ENCODE results near the gene CLCNKA.
"Not testable (repeated sequence)": the region's sequence is repeated elsewhere in the genome, so short reads cannot be mapped to it uniquely, and the experiment has no call there.

Gene CLCNKA

GRCh38 chr1:16022393-16022792 lies 557 bp downstream of the CLCNKA start:
- H3K4me1 ChIP-seq (ENCODE audit: control insufficient read depth, low read depth, low read length) = peaks cover 3% of the 10 kb centered on the region
- H3K27ac ChIP-seq (ENCODE audit: low read length) = no peak overlapping the region
- H3K4me3 ChIP-seq (ENCODE audit: low read length) = no peak overlapping the region
- no peaks in the 10 kb centered on the region for H3K9me3 ChIP-seq (ENCODE audit: control insufficient read depth, low read depth, low read length)
- H3K27me3 ChIP-seq (ENCODE audit: control insufficient read depth, insufficient read depth, low read length) = no peaks in the 10 kb centered on the region
- no peak overlapping the region for H3K9ac ChIP-seq (ENCODE audit: low read length)
- no peaks in the 10 kb centered on the region for H3K36me3 ChIP-seq (ENCODE audit: control insufficient read depth, low read depth, low read length)

GRCh38 chr1:16023050-16023653 lies 1.3 kb downstream of the CLCNKA start:
- H3K36me3 ChIP-seq (ENCODE audit: control insufficient read depth, low read depth, low read length) = no peaks in the 10 kb centered on the region
- no peak overlapping the region for H3K4me3 ChIP-seq (ENCODE audit: low read length)

GRCh38 chr1:16026302-16026701 lies 4.5 kb downstream of the CLCNKA start:
- not testable (repeated sequence) for H3K9me3 ChIP-seq (ENCODE audit: control insufficient read depth, low read depth, low read length); H3K4me1 ChIP-seq (ENCODE audit: control insufficient read depth, low read depth, low read length); H3K36me3 ChIP-seq (ENCODE audit: control insufficient read depth, low read depth, low read length); H3K27ac ChIP-seq (ENCODE audit: low read length); H3K27me3 ChIP-seq (ENCODE audit: control insufficient read depth, insufficient read depth, low read length); H3K9ac ChIP-seq (ENCODE audit: low read length)
- peak overlapping the region; percentile 50 for H3K4me3 ChIP-seq (ENCODE audit: low read length)

More at GRCh38 chr1:16023050-16023653, 1.3 kb downstream of the CLCNKA start:
- Histone ChIP-seq H3K9me3 (ENCODE audit: control insufficient read depth, low read depth, low read length) (no peaks in the 10 kb centered on the region), H3K9ac (ENCODE audit: low read length) (no peak overlapping the region), H3K27me3 (ENCODE audit: control insufficient read depth, insufficient read depth, low read length) (no peaks in the 10 kb centered on the region), H3K4me1 (ENCODE audit: control insufficient read depth, low read depth, low read length) (peaks cover 2% of the 10 kb centered on the region), H3K27ac (ENCODE audit: low read length) (no peak overlapping the region)

- no peak overlapping the region for H3K9ac ChIP-seq (ENCODE audit: low read length)
Observed at GRCh38 chr1:16026723-16027484, 5.1 kb downstream of the CLCNKA start.

GRCh38 chr1:16028237-16029002 lies 6.6 kb downstream of the CLCNKA start:
- Histone ChIP-seq H3K4me3 (ENCODE audit: low read length) (no peak overlapping the region), H3K4me1 (ENCODE audit: control insufficient read depth, low read depth, low read length) (peaks cover 11% of the 10 kb centered on the region), H3K27ac (ENCODE audit: low read length) (no peak overlapping the region), H3K9ac (ENCODE audit: low read length) (no peak overlapping the region), H3K9me3 (ENCODE audit: control insufficient read depth, low read depth, low read length) (no peaks in the 10 kb centered on the region), H3K36me3 (ENCODE audit: control insufficient read depth, low read depth, low read length) (no peaks in the 10 kb centered on the region), H3K27me3 (ENCODE audit: control insufficient read depth, insufficient read depth, low read length) (no peaks in the 10 kb centered on the region)

More at GRCh38 chr1:16026723-16027484, 5.1 kb downstream of the CLCNKA start:
- Histone ChIP-seq H3K27me3 (ENCODE audit: control insufficient read depth, insufficient read depth, low read length) (no peaks in the 10 kb centered on the region), H3K36me3 (ENCODE audit: control insufficient read depth, low read depth, low read length) (no peaks in the 10 kb centered on the region), H3K27ac (ENCODE audit: low read length) (no peak overlapping the region), H3K9me3 (ENCODE audit: control insufficient read depth, low read depth, low read length) (no peaks in the 10 kb centered on the region), H3K4me3 (ENCODE audit: low read length) (peak overlapping the region; percentile 50), H3K4me1 (ENCODE audit: control insufficient read depth, low read depth, low read length) (peaks cover 7% of the 10 kb centered on the region)

GRCh38 chr1:16029003-16029268 lies 7.1 kb downstream of the CLCNKA start:
- peaks cover 11% of the 10 kb centered on the region for H3K4me1 ChIP-seq (ENCODE audit: control insufficient read depth, low read depth, low read length)
- H3K9ac ChIP-seq (ENCODE audit: low read length); H3K9me3 ChIP-seq (ENCODE audit: control insufficient read depth, low read depth, low read length); H3K27me3 ChIP-seq (ENCODE audit: control insufficient read depth, insufficient read depth, low read length); H3K4me3 ChIP-seq (ENCODE audit: low read length); H3K36me3 ChIP-seq (ENCODE audit: control insufficient read depth, low read depth, low read length); H3K27ac ChIP-seq (ENCODE audit: low read length): not testable (repeated sequence)

GRCh38 chr1:16029288-16029687 lies 7.5 kb downstream of the CLCNKA start:
- Histone ChIP-seq H3K9me3 (ENCODE audit: control insufficient read depth, low read depth, low read length) (no peaks in the 10 kb centered on the region), H3K4me3 (ENCODE audit: low read length) (no peak overlapping the region), H3K27ac (ENCODE audit: low read length) (no peak overlapping the region), H3K27me3 (ENCODE audit: control insufficient read depth, insufficient read depth, low read length) (no peaks in the 10 kb centered on the region), H3K36me3 (ENCODE audit: control insufficient read depth, low read depth, low read length) (no peaks in the 10 kb centered on the region), H3K4me1 (ENCODE audit: control insufficient read depth, low read depth, low read length) (peaks cover 11% of the 10 kb centered on the region), H3K9ac (ENCODE audit: low read length) (no peak overlapping the region)

- Histone ChIP-seq H3K9me3 (ENCODE audit: control insufficient read depth, low read depth, low read length) (no peaks in the 10 kb centered on the region), H3K4me1 (ENCODE audit: control insufficient read depth, low read depth, low read length) (peaks cover 11% of the 10 kb centered on the region), H3K27ac (ENCODE audit: low read length) (no peak overlapping the region)
Observed at GRCh38 chr1:16031551-16031950, 9.7 kb downstream of the CLCNKA start.

GRCh38 chr1:16032388-16033102 lies 10.7 kb downstream of the CLCNKA start:
- no peak overlapping the region for H3K4me3 ChIP-seq (ENCODE audit: low read length)
- no peaks in the 10 kb centered on the region for H3K36me3 ChIP-seq (ENCODE audit: control insufficient read depth, low read depth, low read length)
- H3K27me3 ChIP-seq (ENCODE audit: control insufficient read depth, insufficient read depth, low read length) = no peaks in the 10 kb centered on the region
- no peaks in the 10 kb centered on the region for H3K9me3 ChIP-seq (ENCODE audit: control insufficient read depth, low read depth, low read length)
- H3K4me1 ChIP-seq (ENCODE audit: control insufficient read depth, low read depth, low read length) = peaks cover 8% of the 10 kb centered on the region
- H3K27ac ChIP-seq (ENCODE audit: low read length) = no peak overlapping the region
- H3K9ac ChIP-seq (ENCODE audit: low read length) = no peak overlapping the region

More at GRCh38 chr1:16031551-16031950, 9.7 kb downstream of the CLCNKA start:
- Histone ChIP-seq H3K27me3 (ENCODE audit: control insufficient read depth, insufficient read depth, low read length) (no peaks in the 10 kb centered on the region), H3K36me3 (ENCODE audit: control insufficient read depth, low read depth, low read length) (no peaks in the 10 kb centered on the region), H3K9ac (ENCODE audit: low read length) (no peak overlapping the region), H3K4me3 (ENCODE audit: low read length) (no peak overlapping the region)

GRCh38 chr1:16033103-16033632 lies 11.3 kb downstream of the CLCNKA start:
- not testable (repeated sequence) for H3K9ac ChIP-seq (ENCODE audit: low read length); H3K27ac ChIP-seq (ENCODE audit: low read length)

GRCh38 chr1:16036461-16036860 lies 14.6 kb downstream of the CLCNKA start:
- H3K4me1 ChIP-seq (ENCODE audit: control insufficient read depth, low read depth, low read length); H3K27me3 ChIP-seq (ENCODE audit: control insufficient read depth, insufficient read depth, low read length); H3K9ac ChIP-seq (ENCODE audit: low read length); H3K36me3 ChIP-seq (ENCODE audit: control insufficient read depth, low read depth, low read length); H3K27ac ChIP-seq (ENCODE audit: low read length); H3K4me3 ChIP-seq (ENCODE audit: low read length); H3K9me3 ChIP-seq (ENCODE audit: control insufficient read depth, low read depth, low read length): not testable (repeated sequence)

More at GRCh38 chr1:16033103-16033632, 11.3 kb downstream of the CLCNKA start:
- not testable (repeated sequence) for H3K36me3 ChIP-seq (ENCODE audit: control insufficient read depth, low read depth, low read length); H3K9me3 ChIP-seq (ENCODE audit: control insufficient read depth, low read depth, low read length); H3K27me3 ChIP-seq (ENCODE audit: control insufficient read depth, insufficient read depth, low read length); H3K4me3 ChIP-seq (ENCODE audit: low read length); H3K4me1 ChIP-seq (ENCODE audit: control insufficient read depth, low read depth, low read length)
